ENCODE results near the gene RNF31. TPM values are rescaled to one million over a fixed set of nuclear protein-coding genes. Genes with fewer than 3 reads are reported as not detected.

RNF31 gene
- total and polyA plus RNA-seq, 4 donors = 31.7 to 82.4 (median 61.4) TPM

- H3K4me3 ChIP-seq = no peak overlapping the region
- H3K27me3 ChIP-seq (ENCODE audit: control insufficient read depth in 3 of 3, insufficient read depth in 3 of 3, low read length in 2 of 3) = no peaks in the 10 kb centered on the region
- peaks cover 3 to 43% (median 33%) of the 10 kb centered on the region in 4 donors for H3K36me3 ChIP-seq (ENCODE audit: control insufficient read depth in 4 of 4, insufficient read depth in 4 of 4, low read length in 4 of 4)
- no peak for TF ChIP-seq CTCF (IDR thresholded peaks at IDR 0.05; ENCODE audit: control extremely low read depth, extremely low read depth)
- 95 to 96% methylated on average over 7 of the region's 7 CpGs for WGBS, 2 donors
- DNase-seq (no peak), ATAC-seq (ENCODE audit: insufficient read depth, low FRiP score) (no peak)
- no peak overlapping the region for H3K27ac ChIP-seq (ENCODE audit: low read depth in 1 of 2, low read length in 1 of 2)
- H3K9ac ChIP-seq (ENCODE audit: insufficient read depth in 1 of 2, low read length in 2 of 2) = no peak overlapping the region
- no peaks in the 10 kb centered on the region for H3K4me1 ChIP-seq (ENCODE audit: control insufficient read depth in 5 of 5, insufficient read depth in 5 of 5, low read length in 5 of 5)
- H3K9me3 ChIP-seq (ENCODE audit: control insufficient read depth in 4 of 4, insufficient read depth in 3 of 4, low read length in 3 of 4) = no peaks in the 10 kb centered on the region
These were observed 57.2 kb downstream of the RNF31 start for GRCh38 chr14:24204163-24205146.

GRCh38 chr14:24206260-24207103 lies 59.2 kb downstream of the RNF31 start:
- no peak for ATAC-seq (ENCODE audit: insufficient read depth, low FRiP score)

DNA sequence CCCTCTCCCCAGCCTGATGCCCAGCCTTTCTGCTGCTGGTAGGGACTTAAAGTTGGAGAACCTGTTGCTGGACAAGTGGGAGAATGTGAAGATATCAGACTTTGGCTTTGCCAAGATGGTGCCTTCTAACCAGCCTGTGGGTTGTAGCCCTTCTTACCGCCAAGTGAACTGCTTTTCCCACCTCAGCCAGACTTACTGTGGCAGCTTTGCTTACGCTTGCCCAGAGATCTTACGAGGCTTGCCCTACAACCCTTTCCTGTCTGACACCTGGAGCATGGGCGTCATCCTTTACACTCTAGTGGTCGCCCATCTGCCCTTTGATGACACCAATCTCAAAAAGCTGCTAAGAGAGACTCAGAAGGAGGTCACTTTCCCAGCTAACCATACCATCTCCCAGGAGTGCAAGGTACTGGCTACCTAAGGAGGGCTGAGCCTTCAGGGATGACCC lies 59.8 kb downstream of the RNF31 start:
- Histone ChIP-seq H3K9me3 (ENCODE audit: control insufficient read depth in 4 of 4, insufficient read depth in 3 of 4, low read length in 3 of 4) (no peaks in the 10 kb centered on the region), H3K4me1 (ENCODE audit: control insufficient read depth in 5 of 5, insufficient read depth in 5 of 5, low read length in 5 of 5) (peaks cover 0 to under 1% (median 0%) of the 10 kb centered on the region in 5 donors), H3K27me3 (ENCODE audit: control insufficient read depth in 3 of 3, insufficient read depth in 3 of 3, low read length in 2 of 3) (no peaks in the 10 kb centered on the region), H3K36me3 (ENCODE audit: control insufficient read depth in 4 of 4, insufficient read depth in 4 of 4, low read length in 4 of 4) (peaks cover 9 to 48% (median 44%) of the 10 kb centered on the region in 4 donors), H3K9ac (ENCODE audit: insufficient read depth in 1 of 2, low read length in 2 of 2) (no peak overlapping the region), H3K4me3 (no peak overlapping the region), H3K27ac (ENCODE audit: low read depth in 1 of 2, low read length in 1 of 2) (no peak overlapping the region)
- 94 to 98% methylated on average over 5 of the region's 5 CpGs for WGBS, 2 donors
- no peak for DNase-seq
- TF ChIP-seq CTCF (IDR thresholded peaks at IDR 0.05; ENCODE audit: control extremely low read depth, extremely low read depth) = no peak
- ATAC-seq (ENCODE audit: insufficient read depth, low FRiP score) = no peak

More at GRCh38 chr14:24206260-24207103, 59.2 kb downstream of the RNF31 start:
- H3K27me3 ChIP-seq (ENCODE audit: control insufficient read depth in 3 of 3, insufficient read depth in 3 of 3, low read length in 2 of 3) = no peaks in the 10 kb centered on the region
- H3K4me3 ChIP-seq = no peak overlapping the region
- no peak overlapping the region for H3K9ac ChIP-seq (ENCODE audit: insufficient read depth in 1 of 2, low read length in 2 of 2)
- no peaks in the 10 kb centered on the region for H3K9me3 ChIP-seq (ENCODE audit: control insufficient read depth in 4 of 4, insufficient read depth in 3 of 4, low read length in 3 of 4)
- no peaks in the 10 kb centered on the region for H3K4me1 ChIP-seq (ENCODE audit: control insufficient read depth in 5 of 5, insufficient read depth in 5 of 5, low read length in 5 of 5)
- 99% methylated on average over 11 of the region's 11 CpGs for WGBS, 2 donors
- H3K36me3 ChIP-seq (ENCODE audit: control insufficient read depth in 4 of 4, insufficient read depth in 4 of 4, low read length in 4 of 4) = peaks cover 9 to 52% (median 45%) of the 10 kb centered on the region in 4 donors
- DNase-seq = no peak
- no peak for TF ChIP-seq CTCF (IDR thresholded peaks at IDR 0.05; ENCODE audit: control extremely low read depth, extremely low read depth)
- H3K27ac ChIP-seq (ENCODE audit: low read depth in 1 of 2, low read length in 1 of 2) = no peak overlapping the region

Data from lung (tissue), 12 donors.